Esophagus squamous epithelium (tissue), 4 donors: ENCODE results near the gene KIF21B.

Experiments used
- POLR2A ChIP-seq, 4 donors: fragments of 450-650 bp; IDR thresholded peaks; one replicate each; pipeline ENCODE4 v1.6.1; 2017; ENCODE audit warnings: antibody characterized with exemption in 4 of 4, mild to moderate bottlenecking in 4 of 4, moderate library complexity in 3 of 4
- TF ChIP-seq, protein P1 (sequence below), 6 experiments: fragments of 450-650 bp in 4 of 6; fragments of 200-600 bp in 2 of 6; sonication (generic) in 2 of 6; IDR thresholded peaks; one replicate each; pipeline ENCODE4 v1.5.1; 2016 to 2019; ENCODE audit warnings: antibody characterized with exemption in 6 of 6, mild to moderate bottlenecking in 4 of 6, moderate library complexity in 4 of 6

DNA sequence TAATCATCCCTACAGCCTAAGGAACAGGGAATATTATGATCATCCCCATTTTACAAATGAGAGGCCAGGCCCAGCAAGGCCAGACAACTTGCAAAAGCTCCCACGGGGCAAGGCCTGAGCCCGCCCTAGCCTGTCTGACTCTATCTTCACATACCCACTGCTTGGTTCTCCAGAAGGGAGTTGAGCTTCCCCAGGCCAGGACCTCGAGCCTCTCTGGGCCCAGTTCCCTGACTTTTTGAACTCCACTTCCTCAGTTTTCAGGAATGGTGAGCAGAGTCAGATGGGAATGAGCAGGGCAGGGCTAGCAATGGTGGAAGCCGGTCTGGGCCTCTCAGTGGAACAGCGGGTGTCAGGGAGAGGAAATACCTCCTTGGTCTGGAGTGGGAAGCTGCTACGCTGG, 49.4 kb upstream of the KIF21B start:
- TF ChIP-seq, protein P1, sequence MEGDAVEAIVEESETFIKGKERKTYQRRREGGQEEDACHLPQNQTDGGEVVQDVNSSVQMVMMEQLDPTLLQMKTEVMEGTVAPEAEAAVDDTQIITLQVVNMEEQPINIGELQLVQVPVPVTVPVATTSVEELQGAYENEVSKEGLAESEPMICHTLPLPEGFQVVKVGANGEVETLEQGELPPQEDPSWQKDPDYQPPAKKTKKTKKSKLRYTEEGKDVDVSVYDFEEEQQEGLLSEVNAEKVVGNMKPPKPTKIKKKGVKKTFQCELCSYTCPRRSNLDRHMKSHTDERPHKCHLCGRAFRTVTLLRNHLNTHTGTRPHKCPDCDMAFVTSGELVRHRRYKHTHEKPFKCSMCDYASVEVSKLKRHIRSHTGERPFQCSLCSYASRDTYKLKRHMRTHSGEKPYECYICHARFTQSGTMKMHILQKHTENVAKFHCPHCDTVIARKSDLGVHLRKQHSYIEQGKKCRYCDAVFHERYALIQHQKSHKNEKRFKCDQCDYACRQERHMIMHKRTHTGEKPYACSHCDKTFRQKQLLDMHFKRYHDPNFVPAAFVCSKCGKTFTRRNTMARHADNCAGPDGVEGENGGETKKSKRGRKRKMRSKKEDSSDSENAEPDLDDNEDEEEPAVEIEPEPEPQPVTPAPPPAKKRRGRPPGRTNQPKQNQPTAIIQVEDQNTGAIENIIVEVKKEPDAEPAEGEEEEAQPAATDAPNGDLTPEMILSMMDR (IDR thresholded peaks at IDR 0.05): no peak
- TF ChIP-seq POLR2A (IDR thresholded peaks at IDR 0.05): no peak
